ENCODE measurements around the gene LBHD1. TPM values are rescaled to one million over a fixed set of nuclear protein-coding genes. Genes with fewer than 3 reads are reported as not detected.

Gene LBHD1
- total RNA-seq, 1 experiment from 2014 or later: 8.7 TPM

GRCh38 chr11:62615521-62615920 lies 56.5 kb downstream of the LBHD1 start:
- BruUV-seq (replicated peaks): no TSS peak
- H3K4me3 Mint-ChIP-seq (ENCODE audit: unreplicated experiment): no peak overlapping the region
- no peak for TF ChIP-seq CTCF (IDR thresholded peaks at IDR 0.05; ENCODE audit: unreplicated experiment)
- H3K4me1 Mint-ChIP-seq (ENCODE audit: insufficient read depth, unreplicated experiment): peaks cover 15% of the 10 kb centered on the region
- ChIA-PET CTCF (no interaction called here), POLR2A (interaction anchor here (0.9 to 8.4 kb wide), 3 partner anchors 15 to 138 kb away, joined by 3 to 98 read pairs (median 10); partner anchors contain the start of genes MTA2, TUT1 and ZBTB3)
- H3K27me3 Mint-ChIP-seq (ENCODE audit: insufficient read depth, unreplicated experiment): no peaks in the 10 kb centered on the region
- H3K36me3 Mint-ChIP-seq (ENCODE audit: insufficient read depth, unreplicated experiment): peaks cover 41% of the 10 kb centered on the region
- no peak for DNase-seq (ENCODE audit: unreplicated experiment)
- H3K9me3 Mint-ChIP-seq (ENCODE audit: unreplicated experiment): no peaks in the 10 kb centered on the region
- intact Hi-C loops (cut with micrococcal nuclease): no loop called here
- no peak overlapping the region for H3K27ac Mint-ChIP-seq (ENCODE audit: low read depth, unreplicated experiment)

GRCh38 chr11:62614275-62614674 lies 57.8 kb downstream of the LBHD1 start:
- Mint-ChIP-seq H3K4me3 (ENCODE audit: unreplicated experiment) (no peak overlapping the region), H3K36me3 (ENCODE audit: insufficient read depth, unreplicated experiment) (peaks cover 38% of the 10 kb centered on the region), H3K27me3 (ENCODE audit: insufficient read depth, unreplicated experiment) (no peaks in the 10 kb centered on the region), H3K9me3 (ENCODE audit: unreplicated experiment) (no peaks in the 10 kb centered on the region), H3K27ac (ENCODE audit: low read depth, unreplicated experiment) (peak overlapping the region; percentile 57), H3K4me1 (ENCODE audit: insufficient read depth, unreplicated experiment) (peaks cover 10% of the 10 kb centered on the region)
- no TSS peak for BruUV-seq (replicated peaks)
- ChIA-PET CTCF (interaction anchor here (1.5 to 4.2 kb wide), 2 partner anchors 11 to 22 kb away, joined by 7 to 39 read pairs; partner anchors contain the start of gene TUT1), POLR2A (interaction anchor here (1.1 to 8.4 kb wide), 2 partner anchors 14 to 173 kb away, joined by 3 to 98 read pairs; partner anchors contain the start of genes MTA2 and TMEM179B)
- intact Hi-C loops (cut with micrococcal nuclease): loop anchor here (5.0 kb wide), 2 partner anchors 33 to 42 kb away; partner anchors contain the start of genes EEF1G and GANAB
- no peak for TF ChIP-seq CTCF (IDR thresholded peaks at IDR 0.05; ENCODE audit: unreplicated experiment)
- peak; percentile 62 for DNase-seq (ENCODE audit: unreplicated experiment)

GRCh38 chr11:62613291-62613778 lies 58.7 kb downstream of the LBHD1 start:
- CTCF ChIA-PET: interaction anchor here (0.6 to 4.2 kb wide), 8 partner anchors 9 to 220 kb away, joined by 3 to 39 read pairs (median 3); partner anchors contain the start of gene TUT1
- Mint-ChIP-seq H3K27ac (ENCODE audit: low read depth, unreplicated experiment) (no peak overlapping the region), H3K27me3 (ENCODE audit: insufficient read depth, unreplicated experiment) (no peaks in the 10 kb centered on the region), H3K4me3 (ENCODE audit: unreplicated experiment) (peak overlapping the region; percentile 39), H3K4me1 (ENCODE audit: insufficient read depth, unreplicated experiment) (peaks cover 10% of the 10 kb centered on the region), H3K9me3 (ENCODE audit: unreplicated experiment) (no peaks in the 10 kb centered on the region), H3K36me3 (ENCODE audit: insufficient read depth, unreplicated experiment) (peaks cover 31% of the 10 kb centered on the region)
- intact Hi-C loops (cut with micrococcal nuclease): loop anchor here (2.0 to 5.0 kb wide), 4 partner anchors 21 to 81 kb away; partner anchors contain the start of genes EEF1G and GANAB
- TF ChIP-seq CTCF (IDR thresholded peaks at IDR 0.05; ENCODE audit: unreplicated experiment): no peak
- BruUV-seq (replicated peaks): no TSS peak
- POLR2A ChIA-PET: interaction anchor here (0.6 to 8.4 kb wide), 12 partner anchors 8 to 1073 kb away, joined by 3 to 98 read pairs (median 4); partner anchors contain the start of genes B3GAT3, C11orf98, CSKMT and MTA2
- no peak for DNase-seq (ENCODE audit: unreplicated experiment)

Other genes with a start within 250 kb of the LBHD1 start
- gene AHNAK, start 125.5 kb downstream of the LBHD1 start, total RNA-seq (2022): 416 and 429 TPM in 2 replicates
- 1,510 and 1,855 TPM in 2 replicates for gene EEF1G, start 98.4 kb downstream of the LBHD1 start, total RNA-seq (2022)
- 26.0 and 28.3 TPM in 2 replicates for gene TUT1, start 80.7 kb downstream of the LBHD1 start, total RNA-seq (2022)
- gene MTA2, start 70.4 kb downstream of the LBHD1 start, total RNA-seq (2022): 139 and 176 TPM in 2 replicates
- gene EML3, start 59.5 kb downstream of the LBHD1 start, total RNA-seq (2022): 33.9 and 43.7 TPM in 2 replicates
- gene ROM1, start 59.0 kb downstream of the LBHD1 start, total RNA-seq (2022): 2.5 and 2.9 TPM in 2 replicates
- 40.1 and 42.4 TPM in 2 replicates for gene B3GAT3, start 50.3 kb downstream of the LBHD1 start, total RNA-seq (2022)
- gene GANAB, start 25.7 kb downstream of the LBHD1 start, total RNA-seq (2022): 364 and 374 TPM in 2 replicates
- gene INTS5, start 19.0 kb downstream of the LBHD1 start, total RNA-seq (2022): 17.4 and 19.3 TPM in 2 replicates
- 81.2 and 91.6 TPM in 2 replicates for gene C11orf98, start 7.1 kb downstream of the LBHD1 start, total RNA-seq (2022)
- gene CSKMT, start 7.0 kb downstream of the LBHD1 start, total RNA-seq (2022): 15.4 and 31.2 TPM in 2 replicates
- gene UQCC3, start 594 bp downstream of the LBHD1 start, total RNA-seq (2022): 11.6 and 13.8 TPM in 2 replicates
- 146 and 153 TPM in 2 replicates for gene UBXN1, start 6.8 kb upstream of the LBHD1 start, total RNA-seq (2022)
- gene LRRN4CL, start 17.3 kb upstream of the LBHD1 start, total RNA-seq (2022): 0.42 and 0.81 TPM in 2 replicates
- gene BSCL2, start 35.2 kb upstream of the LBHD1 start, total RNA-seq (2022): 33.1 and 46.6 TPM in 2 replicates
- gene GNG3, start 35.4 kb upstream of the LBHD1 start, total RNA-seq (2022): not detected in 2 replicates
- gene HNRNPUL2, start 55.2 kb upstream of the LBHD1 start, total RNA-seq (2022): 36.4 and 36.6 TPM in 2 replicates
- gene TTC9C, start 56.2 kb upstream of the LBHD1 start, total RNA-seq (2022): 27.3 and 31.9 TPM in 2 replicates
- 7.1 and 11.6 TPM in 2 replicates for gene ZBTB3, start 81.9 kb upstream of the LBHD1 start, total RNA-seq (2022)
- gene POLR2G, start 89.3 kb upstream of the LBHD1 start, total RNA-seq (2022): 95.0 and 95.1 TPM in 2 replicates
- 11.6 and 12.0 TPM in 2 replicates for gene TAF6L, start 99.1 kb upstream of the LBHD1 start, total RNA-seq (2022)
- gene TMEM179B, start 115.1 kb upstream of the LBHD1 start, total RNA-seq (2022): 45.1 and 47.8 TPM in 2 replicates
- 9.6 and 9.9 TPM in 2 replicates for gene TMEM223, start 119.7 kb upstream of the LBHD1 start, total RNA-seq (2022)
- gene NXF1, start 133.2 kb upstream of the LBHD1 start, total RNA-seq (2022): 47.6 and 53.3 TPM in 2 replicates
- gene STX5, start 159.8 kb upstream of the LBHD1 start, total RNA-seq (2022): 71.8 and 72.0 TPM in 2 replicates
- gene TEX54, start 160.6 kb upstream of the LBHD1 start, total RNA-seq (2022): not detected in 2 replicates
- 91.3 and 115 TPM in 2 replicates for gene WDR74, start 167.3 kb upstream of the LBHD1 start, total RNA-seq (2022)
- gene SLC3A2, start 208.6 kb upstream of the LBHD1 start, total RNA-seq (2022): 838 and 896 TPM in 2 replicates
- gene CHRM1, start 249.1 kb upstream of the LBHD1 start, total RNA-seq (2022): not detected in 2 replicates